Lung microvascular endothelial cell (primary cell): Measurements from ENCODE around the gene METRNL. TPM values are rescaled to one million over a fixed set of nuclear protein-coding genes. Genes with fewer than 3 reads are reported as not detected.

ENCODE experiments used
- DNase-seq, 2 donors: peaks; one replicate each; pipeline versions ENCODE4 v3.0.0 to v3.0.0-alpha.2; 2010; ENCODE audit warnings: low read depth in 2 of 2
- total RNA-seq: library from RNA; depleted of rRNA; stranded (reverse); fragments of >200 nt; gene quantifications from 2 replicates; pipeline ENCODE4 v1.2.1, GENCODE V29; 2014

METRNL gene
- total RNA-seq, 1 donor from 2014 or later, result 153 TPM

DNA sequence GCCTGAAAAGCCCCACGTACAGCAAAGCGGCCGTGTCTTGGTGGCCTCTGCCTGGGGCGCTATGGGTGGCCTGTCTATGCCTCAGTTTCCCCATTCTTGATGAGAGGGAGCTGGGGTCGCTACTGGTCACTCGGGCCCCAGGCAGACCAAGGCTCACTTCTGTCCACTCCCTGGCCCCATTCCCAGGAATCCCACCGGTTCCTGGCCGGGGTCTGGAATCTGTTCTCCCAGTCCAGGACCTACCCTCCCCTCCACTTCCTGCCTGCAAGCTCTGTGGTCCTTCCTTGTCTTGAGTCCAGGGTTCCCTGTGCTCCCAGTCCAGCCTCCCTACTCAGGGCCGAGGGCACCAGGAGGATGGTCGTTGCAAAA is 24.5 kb downstream of the METRNL start:
- DNase-seq, result no peak

DNA sequence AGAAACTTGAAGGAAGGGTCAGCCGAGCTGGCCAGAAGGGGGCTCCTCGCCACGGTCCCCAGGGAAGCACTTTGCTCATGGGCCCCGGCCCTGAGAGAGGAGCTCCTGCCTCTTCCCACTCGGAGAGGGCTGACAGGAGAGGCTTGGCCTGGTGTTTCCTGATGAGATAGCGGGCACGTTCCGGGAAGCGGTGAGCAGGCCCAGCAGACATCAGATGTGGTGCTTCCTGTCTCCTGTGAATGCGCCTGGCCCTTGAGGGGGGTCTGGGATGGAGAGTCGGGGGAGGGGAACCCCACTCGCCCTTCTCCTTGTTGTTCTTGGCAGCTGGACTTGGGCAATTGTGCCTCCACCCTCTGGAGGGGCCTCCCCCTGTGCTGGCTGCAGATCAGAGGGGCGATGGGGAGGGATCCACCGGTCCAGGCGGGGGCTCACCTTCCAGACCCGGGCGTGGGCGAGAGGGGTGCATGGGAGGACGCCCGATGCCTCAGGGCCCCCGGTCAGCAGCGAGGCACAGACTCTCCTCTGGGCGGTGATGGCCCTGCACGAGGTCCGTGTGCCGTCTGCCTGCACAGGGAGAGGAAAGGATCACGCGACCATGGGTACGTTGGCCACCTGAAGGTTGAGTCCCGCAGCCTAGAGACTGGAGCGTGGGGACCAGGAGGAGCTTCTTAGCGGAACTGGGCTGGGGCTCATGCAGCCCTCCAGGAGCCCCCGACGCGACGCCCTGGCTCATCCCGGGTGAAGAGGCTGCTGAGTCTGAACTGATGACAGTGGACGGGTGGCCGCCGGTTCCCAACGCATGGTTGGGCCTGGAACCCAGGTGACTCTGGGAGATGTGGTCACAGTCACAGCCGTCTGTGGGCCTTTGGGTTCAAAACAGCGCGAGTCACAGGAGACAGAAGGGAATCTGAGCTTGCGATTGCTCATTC is 25.4 kb downstream of the METRNL start:
- peak; percentile 38 to 64 for DNase-seq

DNA sequence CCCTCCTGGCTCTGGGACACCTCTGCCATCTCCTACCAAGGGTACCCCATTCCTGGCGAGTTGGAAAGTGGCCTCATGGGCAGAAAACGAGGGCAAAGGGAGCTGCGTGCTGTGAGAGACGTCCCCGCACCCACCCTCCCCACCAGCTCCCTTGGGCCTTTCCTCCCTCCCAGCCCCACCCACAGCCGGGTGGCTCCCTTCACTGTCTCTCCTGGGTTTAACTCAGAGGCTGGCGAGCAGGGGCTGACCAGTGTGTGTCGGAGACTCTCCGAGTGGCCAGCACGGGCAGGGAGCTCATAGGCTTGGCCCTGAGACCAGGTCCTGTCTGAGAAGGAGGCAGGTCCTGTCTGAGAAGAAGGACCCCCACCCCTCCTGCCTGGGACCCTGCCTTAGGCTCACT is 26.1 kb downstream of the METRNL start:
- DNase-seq, result no peak

DNA sequence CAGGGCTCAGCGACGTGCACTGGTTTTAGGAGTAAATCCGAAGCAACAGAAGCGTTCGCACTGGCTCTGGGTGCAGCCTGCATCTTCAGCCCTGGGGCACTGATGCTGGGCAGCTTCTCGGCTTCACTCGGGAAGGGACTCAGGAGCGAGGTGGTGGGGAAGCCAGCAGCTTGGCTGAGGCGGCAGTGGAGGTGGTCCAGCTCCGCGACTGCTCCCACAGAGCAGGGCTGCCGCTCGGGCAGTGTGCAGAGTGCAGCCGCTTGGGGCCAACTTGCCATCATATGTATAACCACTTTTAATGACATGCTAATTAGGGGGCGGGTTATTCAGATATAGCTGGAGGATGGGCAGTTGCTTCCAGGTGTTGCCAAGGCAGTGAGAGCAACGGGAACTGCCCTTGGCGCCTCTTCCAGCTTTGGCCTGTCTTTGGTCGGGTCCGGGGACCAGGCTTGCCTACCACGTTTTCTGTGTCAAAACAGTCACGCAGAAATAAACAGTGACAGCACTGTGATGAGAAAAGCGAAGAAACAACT is 26.7 kb downstream of the METRNL start:
- no peak for DNase-seq

DNA sequence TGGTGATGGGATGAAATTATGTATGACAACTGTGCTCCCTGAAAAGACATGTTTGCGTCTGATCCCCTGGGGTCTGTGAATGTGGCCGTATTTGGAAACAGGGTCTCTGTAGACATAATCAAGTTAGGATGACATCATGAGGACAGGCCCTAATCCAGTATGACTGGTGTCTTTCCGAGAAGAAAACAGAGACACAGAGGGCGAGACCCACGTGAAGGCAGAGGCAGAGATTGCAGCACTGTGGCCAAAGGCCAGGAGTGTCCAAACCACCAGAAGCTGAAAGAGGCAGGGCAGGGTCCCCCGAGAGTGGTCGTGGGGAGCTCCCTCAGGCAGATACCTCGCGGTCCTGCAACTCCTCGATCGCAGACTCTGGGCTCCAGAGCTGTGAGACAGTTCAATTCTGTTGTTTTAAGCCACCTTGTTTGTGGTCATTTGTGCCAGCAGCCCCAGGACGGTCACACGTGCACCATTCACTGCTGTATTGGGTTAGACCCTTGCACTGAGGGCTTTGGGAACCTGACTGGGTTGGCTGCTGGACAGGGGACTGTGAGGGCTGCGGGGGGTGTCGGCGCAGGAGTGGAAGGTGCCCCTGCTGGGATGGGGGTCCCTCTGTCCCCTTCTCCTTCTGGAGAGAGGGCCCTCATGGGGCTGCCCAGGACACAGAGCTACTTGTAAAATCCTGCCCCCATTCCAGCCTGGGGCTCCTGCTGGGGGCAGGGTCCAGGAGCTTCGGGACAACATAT is 27.7 kb downstream of the METRNL start:
- DNase-seq, result no peak

DNA sequence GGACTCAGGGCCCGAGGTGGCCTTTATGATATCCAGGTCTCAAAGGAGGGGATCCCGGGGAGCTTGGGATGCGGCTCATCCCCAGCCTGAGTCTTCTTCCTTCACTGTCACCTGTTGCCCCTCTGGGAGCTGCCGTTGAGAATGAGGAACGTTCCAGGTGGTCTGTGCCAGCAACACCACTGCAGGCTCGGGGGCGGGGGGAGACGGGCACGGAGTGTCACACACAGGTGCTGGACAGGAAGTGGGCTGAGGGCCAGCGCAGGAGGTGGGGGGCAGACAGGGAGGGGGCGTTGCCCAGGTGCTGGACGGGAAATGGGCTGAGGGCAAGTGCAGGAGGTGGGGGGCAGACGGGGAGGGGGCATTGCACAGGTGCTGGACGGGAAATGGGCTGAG is 28.2 kb downstream of the METRNL start:
- no peak for DNase-seq

DNA sequence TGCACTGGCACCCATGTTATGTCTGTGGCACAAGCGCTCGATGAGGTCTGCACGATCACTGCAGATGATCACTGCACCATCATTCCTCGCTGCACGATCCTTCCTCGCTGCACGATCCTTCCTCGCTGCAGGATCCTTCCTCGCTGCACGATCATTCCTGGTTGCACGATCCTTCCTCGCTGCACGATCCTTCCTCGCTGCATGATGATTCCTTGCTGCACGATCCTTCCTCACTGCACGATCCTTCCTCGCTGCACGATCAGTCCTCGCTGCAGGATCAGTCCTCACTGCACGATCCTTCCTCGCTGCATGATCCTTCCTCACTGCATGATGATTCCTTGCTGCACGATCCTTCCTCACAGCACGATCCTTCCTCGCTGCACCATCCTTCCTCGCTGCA is 29.3 kb downstream of the METRNL start:
- no peak for DNase-seq

DNA sequence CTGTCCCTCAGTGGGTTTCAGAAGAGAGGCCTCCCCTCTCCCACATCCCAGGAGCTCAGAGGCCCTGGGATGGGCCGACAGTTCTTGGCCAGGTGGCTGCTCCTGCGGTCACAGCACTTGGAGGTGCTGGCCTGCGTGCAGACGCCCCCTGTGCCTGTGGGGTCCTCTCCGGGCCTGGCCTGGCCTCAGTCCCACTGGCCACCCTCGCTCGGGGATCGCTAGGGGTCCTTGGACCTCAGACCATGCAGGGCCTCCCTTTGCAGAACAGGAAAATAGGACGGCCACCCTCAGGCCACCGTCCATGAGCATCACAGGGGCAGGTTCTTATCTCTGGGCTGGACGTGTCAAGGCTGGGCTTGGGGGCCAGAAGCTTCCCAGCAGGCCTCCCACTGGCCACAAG is 30.0 kb downstream of the METRNL start:
- DNase-seq, result no peak

DNA sequence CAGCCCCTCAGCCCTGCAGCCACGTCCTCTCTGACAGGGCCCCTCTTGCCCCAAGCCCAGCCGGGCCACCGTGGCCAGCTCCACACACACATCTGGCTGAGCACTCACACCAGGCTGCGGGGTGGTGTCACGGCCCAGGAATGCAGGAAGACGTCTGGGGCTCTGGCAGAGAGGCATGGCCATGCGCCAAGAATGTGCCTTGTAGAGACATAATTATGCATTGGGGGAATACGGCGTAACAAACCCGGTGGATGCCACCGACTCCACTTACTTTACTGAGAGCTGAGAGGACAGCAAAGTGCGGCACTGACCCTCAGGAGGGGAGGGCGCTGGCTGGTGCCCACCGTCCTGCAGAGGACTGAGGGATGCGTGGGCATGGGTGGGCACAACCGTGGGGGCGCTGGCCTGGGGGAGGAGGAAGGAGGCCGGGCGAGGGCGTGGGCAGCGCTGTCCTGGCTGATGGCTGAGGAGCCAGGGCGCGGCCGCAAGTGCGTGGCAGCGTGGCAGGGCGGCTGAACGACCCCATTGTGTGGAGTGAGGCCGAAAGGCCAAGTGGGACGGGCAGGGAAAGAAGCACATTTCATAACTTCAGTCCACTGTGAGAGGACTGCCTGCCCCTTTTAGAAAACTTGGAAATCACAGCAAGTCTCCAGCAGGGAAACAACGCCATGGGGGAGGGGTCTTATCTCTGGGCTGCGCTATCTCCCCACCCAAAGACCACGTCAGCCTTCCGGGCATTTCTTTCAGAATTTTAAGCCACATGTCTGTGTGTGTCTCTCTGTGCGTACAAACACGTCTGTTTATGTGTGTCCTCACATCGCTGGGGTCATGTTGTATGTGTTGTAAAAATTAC is 30.6 kb downstream of the METRNL start:
- DNase-seq, result peak; percentile 75 to 86

DNA sequence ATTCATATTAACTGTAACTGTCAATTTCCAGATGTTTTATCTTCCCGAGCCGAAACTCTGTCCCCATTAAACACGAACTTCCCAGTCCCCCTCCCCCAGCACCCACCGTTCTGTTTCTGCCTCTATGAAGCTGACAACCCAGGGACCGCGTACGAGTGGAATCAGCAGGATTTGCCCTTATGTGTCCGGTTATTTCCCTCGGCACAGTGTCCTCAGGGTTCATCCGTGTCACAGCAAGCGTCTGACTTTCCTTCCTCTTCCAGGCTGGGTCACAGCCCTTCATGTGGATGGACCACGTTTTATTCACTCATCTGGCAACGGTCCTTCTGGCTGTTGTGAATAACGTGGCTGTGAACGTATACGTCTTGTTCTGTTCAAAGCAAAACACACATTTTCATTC is 31.3 kb downstream of the METRNL start:
- peak; percentile 51 to 95 for DNase-seq

DNA sequence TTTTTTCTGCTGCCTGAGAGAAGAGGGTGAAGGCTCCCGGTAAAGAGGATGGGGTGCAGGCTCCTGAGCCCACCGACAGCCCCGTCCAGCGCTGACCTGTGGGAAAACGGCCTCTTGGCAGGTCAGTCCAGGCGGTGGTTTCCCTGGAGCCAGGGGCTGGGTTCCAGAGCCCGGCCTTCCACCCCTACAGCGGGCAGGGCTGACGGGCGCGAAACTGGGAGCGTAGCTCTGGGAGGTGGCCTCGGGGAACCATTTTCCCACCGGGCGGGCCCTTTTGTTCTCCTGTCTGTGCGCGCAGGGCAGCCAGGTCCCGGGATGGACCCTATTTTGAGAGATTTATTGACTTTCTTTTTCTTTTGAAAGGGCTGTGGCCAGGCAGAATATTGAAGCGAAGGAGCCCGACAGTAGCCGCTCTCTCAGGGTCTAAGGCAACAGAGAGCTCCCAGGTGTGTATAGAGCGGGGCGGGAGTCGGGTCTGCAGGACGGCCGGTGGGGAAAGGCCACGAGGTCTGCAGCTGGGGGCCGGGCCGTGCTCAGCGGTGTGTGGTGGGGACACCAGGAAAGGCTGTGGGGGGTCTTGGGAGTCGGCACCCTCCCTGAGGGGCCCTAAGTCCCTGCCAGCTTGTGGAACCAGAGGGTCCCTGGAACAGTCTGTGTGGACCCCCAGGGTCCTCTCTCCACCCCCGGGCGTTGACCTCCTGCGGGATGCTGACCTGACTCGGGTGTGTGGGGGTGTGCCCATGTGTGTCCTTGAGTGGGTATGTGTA is 32.3 kb downstream of the METRNL start:
- no peak for DNase-seq

DNA sequence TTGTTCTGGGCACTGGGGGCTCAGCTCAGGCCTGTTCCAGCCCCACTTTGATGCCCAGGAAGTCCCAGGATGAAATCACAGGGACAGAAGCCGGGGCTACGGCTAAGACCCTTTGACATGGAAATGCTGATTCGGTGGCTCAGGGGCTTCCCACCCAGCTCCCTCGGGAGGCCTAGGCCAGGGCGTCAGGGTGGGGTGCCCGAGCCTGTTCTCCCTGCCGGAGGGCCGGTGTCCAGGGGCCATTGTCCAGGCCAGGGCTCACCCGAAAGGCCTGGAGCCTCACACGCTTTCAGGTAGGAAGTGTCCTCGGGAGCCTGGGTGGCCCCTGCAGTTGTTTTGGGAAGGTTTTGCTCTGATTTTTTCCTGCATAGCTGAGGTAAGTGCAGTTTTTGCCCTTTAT is 34.0 kb downstream of the METRNL start:
- DNase-seq, result no peak

DNA sequence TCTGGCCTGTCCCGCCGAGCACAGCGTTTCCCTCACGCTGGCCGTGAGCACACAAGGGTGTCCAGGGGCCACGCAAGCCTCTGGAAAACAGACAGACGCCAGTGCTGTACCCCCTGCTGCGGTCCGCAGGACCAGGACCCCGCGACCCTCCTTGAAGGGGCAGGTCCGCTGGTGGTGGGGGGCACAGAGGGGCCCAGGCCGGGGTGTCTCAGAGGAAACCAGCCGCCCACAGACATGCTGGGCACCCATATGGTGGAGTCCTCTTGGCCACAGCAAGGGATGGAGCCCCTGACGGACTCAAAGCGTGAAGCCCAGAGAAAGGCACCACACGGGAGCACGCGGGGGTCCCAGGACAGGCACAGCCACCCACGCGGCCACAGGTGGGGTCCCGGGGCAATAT is 34.4 kb downstream of the METRNL start:
- DNase-seq, result no peak

DNA sequence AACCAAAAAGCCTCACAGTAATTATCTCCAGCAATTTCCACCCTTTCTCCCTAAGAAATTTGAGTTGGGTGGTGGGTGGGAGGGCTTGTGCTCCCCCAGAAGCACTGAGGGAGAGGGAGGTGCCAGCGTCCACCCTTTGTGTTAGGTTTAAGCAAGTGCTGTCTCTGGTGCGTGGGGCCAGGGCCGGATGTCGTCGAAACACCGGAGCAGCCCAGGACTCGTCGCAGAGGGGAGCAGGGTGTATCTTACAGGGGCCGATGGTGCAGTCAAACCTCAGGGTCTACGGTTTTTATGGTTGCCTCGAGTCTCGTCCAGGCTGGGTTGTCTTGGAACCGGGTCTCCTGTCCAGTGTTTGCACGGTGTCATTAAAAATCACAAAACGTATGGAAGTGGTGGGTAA is 35.3 kb downstream of the METRNL start:
- DNase-seq, result no peak

DNA sequence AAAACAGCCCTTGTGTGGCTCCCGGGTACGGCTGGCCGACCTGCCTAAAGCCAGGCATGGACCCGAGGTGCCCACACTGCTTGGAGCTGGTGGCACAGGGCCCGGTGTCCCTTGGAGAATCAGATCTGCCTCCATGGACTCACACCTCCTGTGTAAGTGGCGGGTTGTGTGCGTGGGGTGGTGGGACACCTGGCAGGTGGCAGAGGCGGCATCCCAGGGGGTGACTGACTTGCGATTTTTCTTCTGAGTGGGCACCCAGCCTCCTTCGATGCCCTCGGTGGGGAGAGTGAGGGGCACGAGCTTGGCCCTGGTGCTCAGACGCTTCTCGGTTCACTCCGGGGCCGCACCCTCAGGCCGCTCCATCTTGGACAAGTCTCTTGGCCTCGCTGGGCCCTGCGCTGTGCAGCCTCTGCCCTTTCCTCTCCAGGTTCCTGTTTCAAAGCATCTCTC is 35.8 kb downstream of the METRNL start:
- DNase-seq, result no peak

DNA sequence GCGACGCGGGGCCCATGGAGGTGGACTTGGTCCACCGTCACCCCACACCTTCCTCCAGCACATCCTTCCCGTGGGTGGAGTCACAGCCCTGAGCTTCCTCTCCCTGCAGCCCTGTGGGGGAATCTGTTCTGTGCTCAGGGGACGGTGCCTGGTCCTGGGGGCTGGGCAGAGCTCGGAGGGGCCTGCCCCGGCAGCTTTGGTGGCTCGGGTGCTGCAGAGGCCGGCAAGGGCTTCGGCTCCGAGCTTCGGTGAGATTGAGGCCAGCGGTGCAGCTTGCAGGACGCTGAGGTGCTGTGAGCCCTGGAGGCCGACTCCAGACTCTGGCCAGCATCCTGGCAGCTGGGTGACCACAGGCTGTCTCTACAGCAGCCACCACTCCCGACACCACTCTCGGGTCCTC is 36.4 kb downstream of the METRNL start:
- DNase-seq, result no peak

DNA sequence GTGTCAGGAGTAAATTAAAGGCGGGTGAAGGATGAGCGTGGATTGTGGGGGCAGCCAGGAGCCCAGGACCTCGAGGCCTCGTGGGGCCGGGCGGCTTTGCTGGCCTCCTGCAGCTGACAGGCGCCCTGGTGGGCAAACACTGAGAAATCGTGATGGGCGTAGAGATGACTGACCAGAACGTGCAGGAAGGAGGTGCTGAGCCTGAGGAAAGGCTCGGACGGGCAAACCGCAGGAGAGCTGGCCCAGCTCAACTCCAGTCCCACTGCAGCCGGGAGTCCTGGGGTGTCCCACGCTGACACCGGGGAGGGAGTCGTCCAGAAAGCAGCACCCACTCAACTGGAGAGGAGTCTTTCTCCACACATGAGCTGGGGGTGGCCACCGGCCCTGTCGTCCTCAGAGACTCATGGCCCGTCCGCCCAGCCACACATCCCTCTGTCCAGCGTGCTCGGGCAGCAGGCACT is 36.9 kb downstream of the METRNL start:
- no peak for DNase-seq

DNA sequence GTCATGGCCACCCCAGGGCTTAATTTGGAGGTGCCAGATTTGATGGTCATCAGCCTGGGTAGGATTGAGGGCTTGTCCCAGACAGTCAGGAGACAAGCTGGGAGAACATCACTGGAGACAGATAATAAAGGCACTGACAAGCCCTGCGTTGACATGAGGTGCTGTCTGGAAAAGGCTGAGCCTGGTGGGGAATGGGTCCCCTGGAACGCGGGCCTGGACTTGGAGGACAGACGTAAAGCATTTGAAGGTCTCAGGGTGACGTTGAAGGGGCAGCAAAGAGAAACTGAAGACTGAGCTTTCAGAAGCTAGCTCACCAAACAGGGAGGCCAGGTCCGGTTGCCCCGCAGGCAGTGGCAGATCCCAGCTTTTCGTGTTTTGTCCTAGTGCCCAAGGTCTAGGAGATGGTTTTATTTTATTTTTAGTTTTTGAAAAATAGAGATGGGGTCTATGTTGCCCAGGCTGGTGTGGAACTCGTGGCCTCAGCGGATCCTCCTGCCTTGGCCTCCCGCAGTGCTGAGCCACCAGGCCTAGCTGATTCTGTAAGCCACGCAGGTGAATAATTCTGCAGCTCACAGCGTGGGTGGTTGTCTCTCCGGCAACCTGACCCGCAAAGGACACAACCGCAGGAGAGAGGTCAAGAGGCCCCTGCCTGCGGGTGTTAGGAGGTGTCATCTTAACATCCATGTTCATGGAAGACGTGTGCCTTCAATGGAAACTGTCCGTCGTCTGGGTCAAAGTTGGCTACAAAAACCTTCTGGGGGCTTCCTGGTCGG is 37.6 kb downstream of the METRNL start:
- DNase-seq, result no peak

DNA sequence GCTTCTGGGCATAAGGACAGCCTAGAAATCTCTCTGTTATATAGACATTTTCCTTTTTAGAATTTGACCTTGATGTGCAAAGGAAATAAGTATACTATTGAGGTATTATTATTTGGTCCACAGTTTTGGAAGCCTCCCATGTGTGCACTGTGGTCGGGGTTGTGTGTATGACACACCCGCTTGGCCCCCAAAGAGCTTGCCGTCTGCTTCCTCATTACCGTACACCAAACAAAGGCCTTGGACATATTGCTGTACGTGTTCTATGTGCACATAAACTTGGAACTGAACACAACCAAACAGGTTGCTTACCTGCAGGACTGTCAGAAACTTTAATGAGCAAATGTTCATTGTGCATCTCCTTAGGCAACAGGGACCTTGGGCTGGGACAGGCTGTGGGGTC is 38.2 kb downstream of the METRNL start:
- DNase-seq, result no peak
